Right ventricle myocardium inferior (tissue), 1 donor: ENCODE data around the gene SLX4. TPM values are rescaled to one million over a fixed set of nuclear protein-coding genes. Genes with fewer than 3 reads are reported as not detected.
"Not testable (repeated sequence)": the region's sequence is repeated elsewhere in the genome, so short reads cannot be mapped to it uniquely, and the experiment has no call there.

Experiments
- ATAC-seq: fragments of 200-7000 bp; cut with Tn5 transposase; one replicate; pipeline ENCODE4 v1.9.1; 2020; ENCODE audit warnings: mild to moderate bottlenecking, moderate library complexity
- DNase-seq: peaks from one replicate; pipeline ENCODE4 v3.0.0; 2021; ENCODE audit errors: missing footprints
- intact Hi-C: fragments of 100-400 bp; cut with DNase I; formaldehyde crosslinking; loops from one replicate; pipeline ENCODE4 v1.11.0; 2022
- total RNA-seq: library from RNA; stranded (reverse); fragmentation: NEBNext Ultra II Directional; extraction: Animal tissue kit (Norgen Biotek cat#: 25700); gene quantifications from one replicate; pipeline ENCODE4 v1.2.1, GENCODE V29; 2021
- donor health status: DM: no; HTN: yes; CAD: no; lungs with severe emphysema.

The SLX4 gene
- total RNA-seq, 1 donor from 2014 or later: 3.3 TPM

DNA sequence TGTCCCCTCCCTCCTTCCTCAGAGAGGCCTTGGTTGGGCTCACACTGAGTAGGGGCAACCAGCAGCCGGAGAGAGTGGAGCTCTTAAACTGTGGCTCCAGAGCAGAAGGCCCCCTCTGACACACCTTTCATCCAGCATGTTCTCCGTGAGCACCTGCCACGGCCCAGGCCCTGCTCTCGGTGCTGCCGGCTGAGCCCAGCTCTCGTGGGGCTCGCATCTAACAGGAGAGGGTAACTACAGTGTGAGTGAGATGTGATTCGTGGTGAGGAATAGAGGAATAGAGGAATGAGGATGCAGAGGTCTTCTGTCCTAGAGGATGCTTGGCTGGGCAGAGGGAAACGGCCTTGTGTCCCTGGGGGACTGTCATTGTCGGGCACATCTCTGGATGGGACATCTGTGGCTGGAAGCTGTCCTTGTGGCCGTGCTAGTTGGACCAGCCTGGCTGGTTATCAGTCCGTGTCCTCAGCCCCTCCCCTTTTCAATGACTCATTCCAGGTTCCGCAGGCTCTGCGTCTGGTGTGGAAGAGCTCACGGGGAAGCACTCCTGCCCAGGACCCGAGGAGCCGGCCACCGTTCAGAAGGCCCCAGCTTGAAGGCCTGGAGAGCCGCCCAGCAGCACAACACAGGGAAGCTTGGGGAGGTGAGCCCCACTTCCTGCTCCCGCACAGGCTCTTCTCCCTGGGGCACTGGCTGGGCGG, 31.1 kb upstream of the SLX4 start:
- intact Hi-C loops: no loop called here
- DNase-seq (no peak), ATAC-seq (no peak)

- DNase-seq (no peak), ATAC-seq (no peak)
- intact Hi-C loops: no loop called here
Observed at GRCh38 chr16:3641801-3642396, 30.5 kb upstream of the SLX4 start.

DNA sequence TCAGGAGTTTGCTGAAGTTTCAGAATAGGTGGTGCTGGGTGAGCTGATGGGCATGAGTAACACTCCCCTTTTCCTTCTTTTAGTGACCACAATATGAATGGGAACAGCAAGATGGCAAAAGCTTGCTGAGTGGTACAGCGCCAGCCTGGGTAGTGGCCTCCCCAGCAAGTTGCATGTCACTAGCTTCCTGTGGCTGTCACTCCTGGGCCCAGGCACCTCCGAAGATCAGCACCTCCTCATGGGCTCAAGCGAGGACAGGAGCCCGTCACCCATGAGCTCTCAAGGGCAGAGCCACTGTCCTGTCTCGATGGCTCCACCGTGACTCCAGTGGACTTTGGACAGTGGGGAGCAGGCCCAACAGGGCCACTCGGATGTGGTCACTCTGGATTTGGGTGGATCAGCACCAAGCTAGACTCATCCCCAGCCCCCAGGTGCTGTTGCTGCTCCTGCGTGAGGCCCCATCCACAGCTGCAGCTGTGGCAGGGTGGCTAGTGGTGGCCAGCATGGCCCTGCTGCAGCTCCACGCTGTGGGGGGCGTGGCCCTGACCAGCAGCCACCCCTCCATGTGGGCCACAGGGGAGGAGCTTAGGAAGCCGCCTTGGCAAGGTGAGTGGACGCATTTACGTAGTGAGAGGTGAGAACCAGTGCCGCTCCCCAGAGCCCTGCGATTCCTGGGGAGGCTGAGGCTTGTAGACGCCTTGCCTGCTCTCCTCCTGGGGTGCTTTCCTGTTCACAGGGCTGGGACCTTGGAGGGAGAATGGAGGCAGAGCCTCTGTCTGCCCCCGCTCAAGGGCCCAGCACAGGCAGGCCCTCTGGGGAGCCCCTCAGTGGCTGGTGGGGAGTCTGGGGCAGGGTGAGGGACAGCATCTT, 29.5 kb upstream of the SLX4 start:
- no peak for DNase-seq
- intact Hi-C loops: no loop called here
- ATAC-seq: no peak

DNA sequence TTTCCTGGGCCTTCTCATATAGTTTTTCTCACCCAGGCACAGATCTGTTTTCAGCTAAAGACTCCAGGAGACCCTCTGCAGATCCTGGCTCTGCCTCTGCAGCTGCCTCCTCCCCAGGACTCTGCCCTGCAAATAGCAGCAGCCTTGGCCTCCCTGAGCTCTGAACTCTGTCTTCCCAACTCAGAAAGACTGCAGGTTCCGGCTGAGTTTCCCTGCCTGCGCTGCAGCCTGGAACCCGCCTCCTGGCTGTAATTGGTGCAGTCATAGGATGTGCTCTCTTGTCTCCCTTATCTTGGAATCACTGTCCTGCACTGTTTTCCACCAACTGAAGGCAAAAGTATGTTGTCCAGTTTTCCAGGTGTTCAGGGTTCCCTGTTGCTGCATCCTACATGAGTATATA, 28.8 kb upstream of the SLX4 start:
- ATAC-seq: no peak
- DNase-seq: no peak
- intact Hi-C loops: no loop called here

DNA sequence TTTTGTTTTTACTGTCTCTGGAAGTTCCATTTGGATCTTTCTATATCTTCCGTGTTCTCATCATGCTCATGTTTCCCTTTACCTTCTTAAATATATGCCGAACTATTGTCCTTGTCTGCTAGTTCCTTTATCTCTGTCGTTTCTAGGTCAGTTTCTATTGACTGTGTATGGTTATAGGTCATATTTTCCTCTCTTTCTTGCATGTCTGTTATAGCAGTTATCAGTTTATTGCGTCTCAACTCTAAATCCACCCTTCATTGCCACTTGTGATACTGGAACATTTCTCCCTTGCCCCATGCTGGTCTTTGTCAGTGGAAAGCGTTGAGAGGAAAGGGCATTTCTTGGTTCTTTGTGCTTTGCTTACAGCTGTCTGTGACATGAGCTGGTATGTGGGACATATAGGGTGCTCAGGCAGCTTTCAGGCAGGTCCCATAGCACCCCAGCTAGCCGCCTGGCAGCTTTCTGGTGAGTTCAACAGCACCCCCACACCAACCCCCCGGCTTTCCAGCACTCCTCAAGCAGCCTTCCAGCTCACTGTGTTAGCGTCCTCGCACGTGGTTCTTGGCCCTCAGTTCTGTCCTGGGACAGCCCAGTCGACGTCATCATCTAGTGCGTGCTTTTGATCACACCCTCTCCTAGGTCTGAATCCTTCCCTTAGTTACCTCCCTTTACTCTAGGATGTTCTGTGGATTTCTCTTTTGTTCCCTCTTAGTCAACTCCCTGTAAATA, 27.7 kb upstream of the SLX4 start:
- intact Hi-C loops: no loop called here
- DNase-seq (no peak), ATAC-seq (no peak)

GRCh38 chr16:3637371-3637923, 26.0 kb upstream of the SLX4 start:
- no peak for ATAC-seq
- no peak for DNase-seq
- intact Hi-C loops: no loop called here

GRCh38 chr16:3625911-3626732, 14.7 kb upstream of the SLX4 start:
- ATAC-seq: no peak

GRCh38 chr16:3625331-3625730, 13.9 kb upstream of the SLX4 start:
- no peak for DNase-seq
- intact Hi-C loops: no loop called here
- no peak for ATAC-seq

More at GRCh38 chr16:3625911-3626732, 14.7 kb upstream of the SLX4 start:
- intact Hi-C loops: no loop called here
- no peak for DNase-seq

- intact Hi-C loops: no loop called here
- ATAC-seq: no peak
- DNase-seq: no peak
Observed at GRCh38 chr16:3623642-3624041, 12.2 kb upstream of the SLX4 start.

DNA sequence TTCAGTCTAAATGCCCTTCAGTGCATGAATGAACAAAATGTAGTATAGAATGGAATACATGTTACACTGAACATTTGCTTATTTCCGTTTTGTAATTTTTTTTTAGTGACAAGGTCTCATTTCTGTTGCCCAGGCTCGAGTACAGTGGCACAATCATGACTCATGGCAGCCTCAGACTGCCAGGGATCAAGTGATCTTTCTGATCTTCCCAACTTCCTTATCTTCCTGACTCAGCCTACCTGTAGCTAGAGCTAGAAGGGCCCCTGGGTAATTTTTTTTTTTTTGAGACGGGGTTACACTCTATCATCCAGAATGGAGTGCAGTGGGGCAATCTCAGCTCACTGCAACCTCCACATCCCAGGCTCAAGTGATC, 7.3 kb upstream of the SLX4 start:
- ATAC-seq (no peak), DNase-seq (no peak)
- intact Hi-C loops: no loop called here

- DNase-seq: no peak
- ATAC-seq: no peak
- intact Hi-C loops: no loop called here
Observed at GRCh38 chr16:3612510-3613466, 1.4 kb upstream of the SLX4 start.

DNA sequence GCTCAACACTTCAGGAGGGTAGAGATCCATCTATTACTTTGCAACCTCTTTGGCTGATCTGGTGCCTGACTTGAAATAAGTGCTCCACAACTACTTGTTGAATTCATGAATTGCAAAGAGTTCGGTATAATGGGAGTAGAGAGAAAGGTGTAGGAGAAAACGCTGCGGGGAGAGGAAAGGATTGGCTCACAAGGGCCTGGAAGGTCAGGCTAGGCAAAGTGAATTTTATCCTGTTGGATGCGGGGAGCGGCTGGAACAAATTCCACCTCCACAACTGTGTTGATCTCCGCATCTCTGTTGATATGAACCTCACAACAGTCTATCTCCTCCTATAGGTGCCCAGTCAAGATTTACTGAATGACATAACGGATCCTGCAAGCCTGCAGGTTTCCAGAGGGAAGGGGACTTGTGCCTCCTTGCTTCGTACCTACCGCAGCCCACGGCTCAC, 684 bp downstream of the SLX4 start:
- ATAC-seq: no peak
- intact Hi-C loops: loop anchor here (1.0 kb wide), 1 partner anchor 83 kb away; no protein-coding TSS in a partner anchor
- DNase-seq: no peak

- DNase-seq: no peak
- ATAC-seq: no peak
- intact Hi-C loops: no loop called here
Observed at GRCh38 chr16:3609895-3610697, 1.3 kb downstream of the SLX4 start.

DNA sequence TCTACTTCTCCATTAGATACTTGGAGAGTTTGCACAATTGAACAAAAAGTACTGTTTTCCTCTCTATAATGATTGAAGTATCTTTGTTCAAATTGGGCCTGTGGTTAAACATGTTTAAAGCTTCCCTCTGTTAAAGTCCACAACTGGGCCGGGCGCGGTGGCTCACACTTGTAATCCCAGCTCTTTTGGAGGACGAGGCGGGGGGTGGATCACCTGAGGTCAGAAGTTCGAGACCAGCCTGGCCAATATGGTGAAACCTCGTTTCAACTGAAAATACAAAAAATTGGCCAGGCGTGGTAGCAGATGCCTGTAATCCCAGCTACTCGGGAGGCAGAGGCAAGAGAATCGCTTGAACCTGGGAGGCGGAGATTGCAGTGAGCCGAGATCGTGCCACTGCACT, 2.4 kb downstream of the SLX4 start:
- intact Hi-C loops, ATAC-seq, DNase-seq: not testable (repeated sequence)

- ATAC-seq: no peak
- intact Hi-C loops: no loop called here
- DNase-seq: no peak
Observed at GRCh38 chr16:3608069-3608468, 3.3 kb downstream of the SLX4 start.

DNA sequence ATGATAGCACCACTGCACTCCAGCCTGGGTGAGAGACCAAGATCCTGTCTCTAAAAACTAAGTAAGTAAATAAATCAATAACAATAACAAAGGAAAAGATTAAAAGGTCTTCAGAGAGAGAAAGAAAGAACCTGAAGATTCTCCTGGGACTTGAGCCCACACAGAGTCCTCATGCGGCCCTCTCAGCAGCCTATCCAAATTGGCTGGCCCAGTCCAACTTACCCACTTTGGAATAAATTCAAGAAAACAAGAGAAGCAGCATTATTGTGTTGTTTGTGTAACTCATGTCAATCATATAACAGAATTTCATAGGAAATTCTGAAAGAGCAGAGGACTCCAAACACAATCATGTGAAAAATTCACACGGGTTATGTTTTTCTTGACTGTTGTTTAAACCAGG, 3.8 kb downstream of the SLX4 start:
- intact Hi-C loops: no loop called here
- DNase-seq: no peak
- ATAC-seq: no peak
